HEK293 (cell line): ENCODE data around the gene STK16.

Experiments used
- CTCF ChIA-PET: fragments of 350-600 bp; formaldehyde crosslinking; extraction: SDS; loops from one replicate; lab custom pipeline; 2021; ENCODE audit warnings: antibody characterized with exemption; lab: Yijun Ruan, JAX
- POLR2A ChIA-PET: fragments of 300-600 bp; formaldehyde crosslinking; extraction: SDS; loops from one replicate; lab custom pipeline; 2020; ENCODE audit warnings: antibody characterized with exemption, inconsistent platforms; lab: Yijun Ruan, JAX
- H3K27ac ChIP-seq: fragments of 200-500 bp; sonication (Bioruptor generic); 2 replicates; pipeline ENCODE4 v1.5.1; 2014; ENCODE audit warnings: low read depth, low read length, control low read depth, inconsistent platforms; ENCODE audit errors: extremely low read depth
- H3K36me3 ChIP-seq, 2 experiments: fragments of 200-500 bp in 1 of 2; sonication (Bioruptor generic) in 1 of 2; 1 replicate in 1 of 2; 2 replicates in 1 of 2; pipeline ENCODE4 v1.5.1; 2014 to 2017; ENCODE audit warnings: inconsistent platforms in 2 of 2, low read length in 2 of 2; ENCODE audit not compliant: control insufficient read depth in 2 of 2, insufficient read depth in 1 of 2
- H3K4me1 ChIP-seq: fragments of 200-500 bp; sonication (Bioruptor generic); 2 replicates; pipeline ENCODE4 v1.5.1; 2014; ENCODE audit warnings: mild to moderate bottlenecking, low read length, inconsistent platforms; ENCODE audit not compliant: control insufficient read depth, insufficient read depth
- H3K4me3 ChIP-seq: 2 replicates; pipeline ENCODE4 v1.5.1; 2011; ENCODE audit warnings: low read depth, mild to moderate bottlenecking, control low read depth, low read length, moderate library complexity
- H3K9me3 ChIP-seq: fragments of 200-500 bp; sonication (Bioruptor generic); 2 replicates; pipeline ENCODE4 v1.5.1; 2014; ENCODE audit warnings: low read depth, low read length, inconsistent platforms; ENCODE audit not compliant: control insufficient read depth, insufficient read depth
- ELK4 ChIP-seq: IDR thresholded peaks from 2 replicates; pipeline ENCODE4 v1.6.1; 2011; ENCODE audit warnings: mild to moderate bottlenecking, low read depth, low read length, borderline replicate concordance
- GFI1B ChIP-seq: fragments of 450-650 bp; formaldehyde crosslinking; IDR thresholded peaks from 2 replicates; pipeline ENCODE4 v1.5.1; 2016; ENCODE audit warnings: missing biosample characterization, missing genetic modification characterization
- GLI4 ChIP-seq: fragments of 450-650 bp; formaldehyde crosslinking; IDR thresholded peaks from 2 replicates; pipeline ENCODE4 v1.5.1; 2016; ENCODE audit warnings: missing biosample characterization, missing genetic modification characterization
- HOXD13 ChIP-seq: sonication (generic); formaldehyde crosslinking; IDR thresholded peaks from 2 replicates; pipeline ENCODE4 v1.8.0; 2022; ENCODE audit warnings: missing genetic modification reagents, borderline replicate concordance
- MZF1 ChIP-seq: fragments of 450-650 bp; formaldehyde crosslinking; IDR thresholded peaks from 2 replicates; pipeline ENCODE4 v1.5.1; 2017; ENCODE audit warnings: missing biosample characterization, missing genetic modification characterization, borderline replicate concordance
- PRDM6 ChIP-seq: fragments of 450-650 bp; formaldehyde crosslinking; IDR thresholded peaks from 2 replicates; pipeline ENCODE4 v1.5.1; 2017; ENCODE audit warnings: missing biosample characterization, missing genetic modification characterization
- SALL2 ChIP-seq: fragments of 450-650 bp; formaldehyde crosslinking; IDR thresholded peaks from 2 replicates; pipeline ENCODE4 v1.5.0; 2017; ENCODE audit warnings: missing biosample characterization, mild to moderate bottlenecking, missing genetic modification characterization, borderline replicate concordance
- SETDB1 ChIP-seq: IDR thresholded peaks from one replicate; pipeline ENCODE4 v1.6.1; 2017; ENCODE audit warnings: mild to moderate bottlenecking, low read length, moderate library complexity, mixed read lengths; ENCODE audit not compliant: insufficient read length
- SP2 ChIP-seq: fragments of 450-650 bp; formaldehyde crosslinking; IDR thresholded peaks from 2 replicates; pipeline ENCODE4 v1.5.1; 2016; ENCODE audit warnings: missing biosample characterization, missing genetic modification characterization
- ZBTB6 ChIP-seq: fragments of 450-650 bp; formaldehyde crosslinking; IDR thresholded peaks from 2 replicates; pipeline ENCODE4 v1.5.1; 2017; ENCODE audit warnings: missing biosample characterization, missing genetic modification characterization
- ZBTB8A ChIP-seq: fragments of 450-650 bp; formaldehyde crosslinking; IDR thresholded peaks from 2 replicates; pipeline ENCODE4 v1.5.1; 2016; ENCODE audit warnings: missing biosample characterization, missing genetic modification characterization
- ZFP3 ChIP-seq: fragments of 450-650 bp; formaldehyde crosslinking; IDR thresholded peaks from 2 replicates; pipeline ENCODE4 v1.5.1; 2016; ENCODE audit warnings: low read depth, missing biosample characterization, missing genetic modification characterization
- ZNF138 ChIP-seq: fragments of 450-650 bp; formaldehyde crosslinking; IDR thresholded peaks from 2 replicates; pipeline ENCODE4 v1.5.1; 2016; ENCODE audit warnings: missing biosample characterization, missing genetic modification characterization, borderline replicate concordance
- ZNF221 ChIP-seq: fragments of 450-650 bp; formaldehyde crosslinking; IDR thresholded peaks from 2 replicates; pipeline ENCODE4 v1.5.1; 2017; ENCODE audit warnings: missing biosample characterization, missing genetic modification characterization, borderline replicate concordance
- ZNF248 ChIP-seq: fragments of 450-650 bp; formaldehyde crosslinking; IDR thresholded peaks from 2 replicates; pipeline ENCODE4 v1.5.1; 2017; ENCODE audit warnings: missing biosample characterization, missing genetic modification characterization
- ZNF341 ChIP-seq: fragments of 450-650 bp; formaldehyde crosslinking; IDR thresholded peaks from 2 replicates; pipeline ENCODE4; 2016; ENCODE audit warnings: low read depth, missing biosample characterization, missing genetic modification characterization
- ZNF394 ChIP-seq: fragments of 450-650 bp; formaldehyde crosslinking; IDR thresholded peaks from 2 replicates; pipeline ENCODE4 v1.5.1; 2016; ENCODE audit warnings: missing biosample characterization, missing genetic modification characterization, mild to moderate bottlenecking, moderate library complexity, borderline replicate concordance
- ZNF501 ChIP-seq: fragments of 450-650 bp; formaldehyde crosslinking; IDR thresholded peaks from 2 replicates; pipeline ENCODE4 v1.5.1; 2016; ENCODE audit warnings: missing biosample characterization, missing genetic modification characterization
- ZNF626 ChIP-seq: fragments of 450-650 bp; sonication (Bioruptor Pico); formaldehyde crosslinking; IDR thresholded peaks from 2 replicates; pipeline ENCODE4 v1.5.1; 2018; ENCODE audit warnings: missing biosample characterization, missing genetic modification characterization, inconsistent platforms
- ZNF701 ChIP-seq: fragments of 450-650 bp; formaldehyde crosslinking; IDR thresholded peaks from 2 replicates; pipeline ENCODE4 v1.5.1; 2016; ENCODE audit warnings: missing biosample characterization, missing genetic modification characterization
- ZNF837 ChIP-seq: fragments of 450-650 bp; formaldehyde crosslinking; IDR thresholded peaks from 2 replicates; pipeline ENCODE4 v1.5.1; 2016; ENCODE audit warnings: missing biosample characterization, missing genetic modification characterization
- ZSCAN5A ChIP-seq: fragments of 450-650 bp; formaldehyde crosslinking; IDR thresholded peaks from 2 replicates; pipeline ENCODE4 v1.5.1; 2016; ENCODE audit warnings: missing biosample characterization, missing genetic modification characterization
- TF ChIP-seq, protein P1 (sequence below): fragments of 450-650 bp; formaldehyde crosslinking; IDR thresholded peaks from 2 replicates; pipeline ENCODE4 v1.5.1; 2016; ENCODE audit warnings: missing biosample characterization, missing genetic modification characterization
- TF ChIP-seq, protein P2 (sequence below): fragments of 450-650 bp; formaldehyde crosslinking; IDR thresholded peaks from 2 replicates; pipeline ENCODE4 v1.5.1; 2016; ENCODE audit warnings: missing biosample characterization, missing genetic modification characterization, borderline replicate concordance

The STK16 gene

GRCh38 chr2:219210196-219210885 lies 34.9 kb upstream of the STK16 start:
- Histone ChIP-seq H3K36me3 (peaks cover 12 to 76% of the 10 kb centered on the region in 2 experiments; a peak in 2 of 3 replicates), H3K9me3 (no peaks in the 10 kb centered on the region), H3K4me3 (no peak overlapping the region), H3K4me1 (peaks cover 8% of the 10 kb centered on the region), H3K27ac (no peak overlapping the region)
- ChIA-PET CTCF (interaction anchor here (3.2 kb wide), 1 partner anchor 39 kb away, joined by 8 read pairs; no protein-coding TSS in a partner anchor), POLR2A (no interaction called here)
- no peak for TF ChIP-seq ZNF221 (tag by site-specific recombination)
- no peak for TF ChIP-seq ZNF701 (tag by site-specific recombination)
- no peak for TF ChIP-seq ZBTB6 (tag by site-specific recombination)
- no peak for TF ChIP-seq MZF1 (tag by site-specific recombination)
- TF ChIP-seq GLI4, result no peak
- TF ChIP-seq, protein P1, sequence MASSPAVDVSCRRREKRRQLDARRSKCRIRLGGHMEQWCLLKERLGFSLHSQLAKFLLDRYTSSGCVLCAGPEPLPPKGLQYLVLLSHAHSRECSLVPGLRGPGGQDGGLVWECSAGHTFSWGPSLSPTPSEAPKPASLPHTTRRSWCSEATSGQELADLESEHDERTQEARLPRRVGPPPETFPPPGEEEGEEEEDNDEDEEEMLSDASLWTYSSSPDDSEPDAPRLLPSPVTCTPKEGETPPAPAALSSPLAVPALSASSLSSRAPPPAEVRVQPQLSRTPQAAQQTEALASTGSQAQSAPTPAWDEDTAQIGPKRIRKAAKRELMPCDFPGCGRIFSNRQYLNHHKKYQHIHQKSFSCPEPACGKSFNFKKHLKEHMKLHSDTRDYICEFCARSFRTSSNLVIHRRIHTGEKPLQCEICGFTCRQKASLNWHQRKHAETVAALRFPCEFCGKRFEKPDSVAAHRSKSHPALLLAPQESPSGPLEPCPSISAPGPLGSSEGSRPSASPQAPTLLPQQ (tag by site-specific recombination), result no peak
- no peak for TF ChIP-seq SETDB1
- TF ChIP-seq ZBTB8A (tag by site-specific recombination), result no peak
- no peak for TF ChIP-seq ZNF138 (tag by site-specific recombination)
- TF ChIP-seq HOXD13, result no peak
- no peak for TF ChIP-seq SALL2 (tag by site-specific recombination)
- TF ChIP-seq ZSCAN5A, result no peak
- no peak for TF ChIP-seq PRDM6 (tag by site-specific recombination)
- no peak for TF ChIP-seq ELK4
- no peak for TF ChIP-seq ZNF248

DNA sequence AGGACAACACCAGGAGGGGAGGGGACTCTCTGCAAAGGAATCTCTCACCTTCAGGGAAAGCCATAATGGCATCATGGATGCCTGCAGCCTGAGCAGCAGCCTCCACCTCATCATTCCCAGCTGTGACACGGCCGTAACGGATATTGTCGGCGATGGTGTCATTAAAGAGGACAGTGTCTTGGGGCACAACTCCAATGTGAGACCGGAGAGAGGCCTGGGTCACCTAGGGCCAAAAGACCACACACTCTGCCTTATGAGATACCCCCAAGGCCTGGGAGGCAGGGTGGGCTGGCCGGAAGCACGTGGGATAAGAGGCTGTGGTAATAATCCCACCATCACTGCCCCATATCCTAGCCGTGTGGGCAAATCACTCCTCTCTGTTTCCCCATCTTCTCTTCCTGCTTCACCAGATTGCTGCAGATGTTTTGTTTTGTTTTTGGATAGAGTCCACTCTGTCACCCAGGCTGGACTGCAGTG lies 34.4 kb upstream of the STK16 start:
- H3K4me3 ChIP-seq, result no peak overlapping the region
- no peaks in the 10 kb centered on the region for H3K9me3 ChIP-seq
- ChIA-PET POLR2A (interaction anchor here (0.7 to 1.0 kb wide), 2 partner anchors 34 to 49 kb away, joined by 4 to 5 read pairs; partner anchors contain the start of gene CNPPD1), CTCF (interaction anchor here (0.6 to 1.8 kb wide), 10 partner anchors 12 to 349 kb away, joined by 3 to 12 read pairs (median 4); partner anchors contain the start of gene SLC23A3)
- H3K27ac ChIP-seq, result no peak overlapping the region
- H3K4me1 ChIP-seq, result peaks cover 8% of the 10 kb centered on the region
- H3K36me3 ChIP-seq, result peaks cover 15 to 82% of the 10 kb centered on the region in 2 experiments; a peak in 2 of 3 replicates
- TF ChIP-seq ZNF837 (tag by site-specific recombination) (no peak), GFI1B (tag by site-specific recombination) (no peak), ZFP3 (tag by site-specific recombination) (no peak), ZNF341 (tag by site-specific recombination) (no peak), SP2 (no peak), ZNF501 (no peak), ZNF394 (tag by site-specific recombination) (no peak), ZNF626 (no peak)
- TF ChIP-seq, protein P2, sequence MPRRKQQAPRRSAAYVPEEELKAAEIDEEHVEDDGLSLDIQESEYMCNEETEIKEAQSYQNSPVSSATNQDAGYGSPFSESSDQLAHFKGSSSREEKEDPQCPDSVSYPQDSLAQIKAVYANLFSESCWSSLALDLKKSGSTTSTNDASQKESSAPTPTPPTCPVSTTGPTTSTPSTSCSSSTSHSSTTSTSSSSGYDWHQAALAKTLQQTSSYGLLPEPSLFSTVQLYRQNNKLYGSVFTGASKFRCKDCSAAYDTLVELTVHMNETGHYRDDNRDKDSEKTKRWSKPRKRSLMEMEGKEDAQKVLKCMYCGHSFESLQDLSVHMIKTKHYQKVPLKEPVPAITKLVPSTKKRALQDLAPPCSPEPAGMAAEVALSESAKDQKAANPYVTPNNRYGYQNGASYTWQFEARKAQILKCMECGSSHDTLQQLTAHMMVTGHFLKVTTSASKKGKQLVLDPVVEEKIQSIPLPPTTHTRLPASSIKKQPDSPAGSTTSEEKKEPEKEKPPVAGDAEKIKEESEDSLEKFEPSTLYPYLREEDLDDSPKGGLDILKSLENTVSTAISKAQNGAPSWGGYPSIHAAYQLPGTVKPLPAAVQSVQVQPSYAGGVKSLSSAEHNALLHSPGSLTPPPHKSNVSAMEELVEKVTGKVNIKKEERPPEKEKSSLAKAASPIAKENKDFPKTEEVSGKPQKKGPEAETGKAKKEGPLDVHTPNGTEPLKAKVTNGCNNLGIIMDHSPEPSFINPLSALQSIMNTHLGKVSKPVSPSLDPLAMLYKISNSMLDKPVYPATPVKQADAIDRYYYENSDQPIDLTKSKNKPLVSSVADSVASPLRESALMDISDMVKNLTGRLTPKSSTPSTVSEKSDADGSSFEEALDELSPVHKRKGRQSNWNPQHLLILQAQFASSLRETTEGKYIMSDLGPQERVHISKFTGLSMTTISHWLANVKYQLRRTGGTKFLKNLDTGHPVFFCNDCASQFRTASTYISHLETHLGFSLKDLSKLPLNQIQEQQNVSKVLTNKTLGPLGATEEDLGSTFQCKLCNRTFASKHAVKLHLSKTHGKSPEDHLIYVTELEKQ (tag by site-specific recombination), result no peak
